HG02588 (cell line): ENCODE data around the gene NDUFS6.

Experiments used
- ATAC-seq: cut with Tn5 transposase; IDR thresholded peaks from one replicate; pipeline ENCODE4 v1.9.1; 2021; ENCODE audit warnings: mild to moderate bottlenecking, moderate library complexity; ENCODE audit not compliant: unreplicated experiment

Gene NDUFS6

GRCh38 chr5:1847056-1847455, 45.8 kb downstream of the NDUFS6 start:
- no peak for ATAC-seq

- no peak for ATAC-seq
Measured at GRCh38 chr5:1847611-1848010, 46.4 kb downstream of the NDUFS6 start.

- no peak for ATAC-seq
Measured at GRCh38 chr5:1850324-1851154, 49.3 kb downstream of the NDUFS6 start.

GRCh38 chr5:1851290-1851934, 50.2 kb downstream of the NDUFS6 start:
- no peak for ATAC-seq

GRCh38 chr5:1852324-1852947, 51.2 kb downstream of the NDUFS6 start:
- no peak for ATAC-seq

- ATAC-seq = no peak
Measured at GRCh38 chr5:1853531-1853930, 52.3 kb downstream of the NDUFS6 start.

GRCh38 chr5:1855075-1855474, 53.9 kb downstream of the NDUFS6 start:
- no peak for ATAC-seq

- no peak for ATAC-seq
Measured at GRCh38 chr5:1855596-1855995, 54.4 kb downstream of the NDUFS6 start.

GRCh38 chr5:1856596-1857255, 55.5 kb downstream of the NDUFS6 start:
- no peak for ATAC-seq

- ATAC-seq = no peak
Measured at GRCh38 chr5:1857256-1857600, 56.0 kb downstream of the NDUFS6 start.

- ATAC-seq = no peak
Measured at GRCh38 chr5:1858436-1858835, 57.2 kb downstream of the NDUFS6 start.

GRCh38 chr5:1859099-1859498, 57.9 kb downstream of the NDUFS6 start:
- no peak for ATAC-seq

- ATAC-seq = no peak
Measured at GRCh38 chr5:1860021-1860610, 58.9 kb downstream of the NDUFS6 start.

GRCh38 chr5:1860949-1861348, 59.7 kb downstream of the NDUFS6 start:
- no peak for ATAC-seq

GRCh38 chr5:1864896-1865440, 63.8 kb downstream of the NDUFS6 start:
- ATAC-seq = no peak

GRCh38 chr5:1865486-1865885, 64.3 kb downstream of the NDUFS6 start:
- no peak for ATAC-seq
